Transverse colon (tissue), 3 donors: ENCODE measurements around the gene PHF20.

Source experiments
- EP300 ChIP-seq: sonication (generic); formaldehyde crosslinking; IDR thresholded peaks from one replicate; pipeline ENCODE4 v1.6.1; 2017; ENCODE audit warnings: antibody characterized with exemption, low read depth
- POLR2A ChIP-seq: fragments of 450-650 bp; IDR thresholded peaks from one replicate; pipeline ENCODE4 v1.6.1; 2016; ENCODE audit warnings: antibody characterized with exemption, mild to moderate bottlenecking, moderate library complexity
- TF ChIP-seq, protein P1 (sequence below), 5 experiments: fragments of 200-600 bp in 3 of 5; fragments of 450-650 bp in 2 of 5; sonication (generic) in 3 of 5; IDR thresholded peaks; 1 replicate in 2 of 5; 2 replicates in 3 of 5; pipeline ENCODE4 v1.5.1; 2016 to 2017; ENCODE audit warnings: antibody characterized with exemption in 5 of 5, inconsistent platforms in 3 of 5, mild to moderate bottlenecking in 2 of 5, moderate library complexity in 1 of 5

GRCh38 chr20:35918021-35918420, 146.2 kb downstream of the PHF20 start:
- TF ChIP-seq, protein P1, sequence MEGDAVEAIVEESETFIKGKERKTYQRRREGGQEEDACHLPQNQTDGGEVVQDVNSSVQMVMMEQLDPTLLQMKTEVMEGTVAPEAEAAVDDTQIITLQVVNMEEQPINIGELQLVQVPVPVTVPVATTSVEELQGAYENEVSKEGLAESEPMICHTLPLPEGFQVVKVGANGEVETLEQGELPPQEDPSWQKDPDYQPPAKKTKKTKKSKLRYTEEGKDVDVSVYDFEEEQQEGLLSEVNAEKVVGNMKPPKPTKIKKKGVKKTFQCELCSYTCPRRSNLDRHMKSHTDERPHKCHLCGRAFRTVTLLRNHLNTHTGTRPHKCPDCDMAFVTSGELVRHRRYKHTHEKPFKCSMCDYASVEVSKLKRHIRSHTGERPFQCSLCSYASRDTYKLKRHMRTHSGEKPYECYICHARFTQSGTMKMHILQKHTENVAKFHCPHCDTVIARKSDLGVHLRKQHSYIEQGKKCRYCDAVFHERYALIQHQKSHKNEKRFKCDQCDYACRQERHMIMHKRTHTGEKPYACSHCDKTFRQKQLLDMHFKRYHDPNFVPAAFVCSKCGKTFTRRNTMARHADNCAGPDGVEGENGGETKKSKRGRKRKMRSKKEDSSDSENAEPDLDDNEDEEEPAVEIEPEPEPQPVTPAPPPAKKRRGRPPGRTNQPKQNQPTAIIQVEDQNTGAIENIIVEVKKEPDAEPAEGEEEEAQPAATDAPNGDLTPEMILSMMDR (IDR thresholded peaks at IDR 0.05): no peak
- TF ChIP-seq POLR2A (no peak), EP300 (no peak)
